Adipose tissue (tissue), 3 donors: ENCODE measurements around the gene TGFBI. TPM values are rescaled to one million over a fixed set of nuclear protein-coding genes. Genes with fewer than 3 reads are reported as not detected.

ENCODE experiments used
- H3K27ac ChIP-seq: one replicate; pipeline ENCODE4 v1.5.1; 2013; ENCODE audit warnings: low read depth, low read length
- WGBS, 3 donors: extraction: QIAGEN DNeasy Blood & Tissue Kit; methylation state at CpG; one replicate each; pipeline ENCODE4 v1.1.7; 2013; 5-methylcytosine and 5-hydroxymethylcytosine counted together
- polyA plus RNA-seq, 3 donors: library from polyadenylated mRNA; stranded (reverse); fragments of 200-250 nt; gene quantifications; one replicate each; pipeline ENCODE4 v1.2.3, GENCODE V29; 2013
- donor health status: healthy with polysubstance abuse.
- donor health status: Bipolar disorder and iron deficiency.
- donor health status: healthy.

Gene TGFBI
- polyA plus RNA-seq, 3 donors, result 10.9 to 103 (median 62.2) TPM

DNA sequence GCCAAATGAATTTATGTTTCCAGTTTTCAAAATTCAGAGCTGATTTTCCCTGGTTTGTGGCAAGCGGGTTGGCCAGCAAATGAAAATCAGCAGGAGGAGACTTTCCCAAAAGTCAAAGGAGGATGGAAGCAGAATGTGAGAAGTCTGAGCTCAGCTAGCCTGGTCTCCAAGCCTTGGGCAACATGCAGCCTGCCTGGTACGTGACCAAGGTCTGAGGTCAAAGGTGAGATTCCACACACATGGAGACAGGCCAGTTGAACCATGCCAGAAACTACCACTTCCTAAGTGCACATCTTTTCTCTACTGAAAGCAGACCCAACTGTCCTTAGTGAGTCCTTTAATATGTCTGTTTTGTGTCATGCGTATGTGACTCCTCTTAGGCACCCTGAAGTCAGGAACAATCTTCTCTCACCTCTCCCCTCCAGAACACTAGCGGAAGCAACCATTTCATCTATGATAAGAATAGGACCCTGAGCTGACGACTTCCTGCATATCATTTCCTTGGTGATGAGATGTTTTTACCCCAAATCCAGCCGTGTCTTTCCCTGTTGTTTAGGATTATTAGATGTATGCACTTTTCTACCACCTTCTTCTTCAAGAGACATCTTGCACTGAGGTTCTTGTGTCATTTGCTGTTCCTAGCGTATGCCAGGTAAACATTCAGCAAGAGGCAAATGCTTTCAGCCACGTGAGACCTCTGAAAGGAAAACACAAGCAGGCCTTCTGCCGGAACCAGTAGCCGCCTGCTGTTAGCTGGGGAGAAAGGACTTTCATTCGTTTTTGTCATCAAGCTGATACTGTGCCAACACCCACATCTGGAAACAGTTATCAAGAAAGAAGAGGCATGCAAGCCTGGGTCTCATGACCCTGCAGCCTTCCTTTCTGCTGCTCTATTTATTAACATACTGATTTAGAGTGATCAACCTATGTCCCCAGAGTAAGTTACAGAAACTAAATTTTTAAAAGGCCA lies 9.7 kb upstream of the TGFBI start:
- 47 to 66% (median 62%) methylated on average over 11 of the region's 11 CpGs for WGBS, 3 donors

DNA sequence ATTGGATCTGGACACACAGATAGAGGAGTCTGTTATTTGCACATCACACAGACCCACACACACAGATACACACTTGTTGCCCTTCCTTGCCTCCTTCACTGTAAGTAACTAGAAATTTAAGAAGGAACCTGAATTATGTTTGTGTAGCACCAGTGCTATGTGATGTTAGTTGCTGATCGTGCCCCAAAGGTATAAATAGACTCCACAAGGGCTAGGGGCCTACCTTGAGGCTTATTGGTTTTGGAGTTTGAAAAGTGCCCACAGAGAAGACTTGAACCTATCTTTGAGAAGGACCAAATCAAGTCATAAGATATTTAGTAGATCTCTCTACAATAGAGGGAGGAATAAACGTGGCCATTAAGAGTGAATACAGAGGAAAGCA lies 8.8 kb upstream of the TGFBI start:
- 71 to 89% (median 78%) methylated on average over 2 of the region's 2 CpGs for WGBS, 3 donors
- no peak overlapping the region for H3K27ac ChIP-seq

More for the DNA sequence above, 9.7 kb upstream of the TGFBI start:
- H3K27ac ChIP-seq, result no peak overlapping the region

DNA sequence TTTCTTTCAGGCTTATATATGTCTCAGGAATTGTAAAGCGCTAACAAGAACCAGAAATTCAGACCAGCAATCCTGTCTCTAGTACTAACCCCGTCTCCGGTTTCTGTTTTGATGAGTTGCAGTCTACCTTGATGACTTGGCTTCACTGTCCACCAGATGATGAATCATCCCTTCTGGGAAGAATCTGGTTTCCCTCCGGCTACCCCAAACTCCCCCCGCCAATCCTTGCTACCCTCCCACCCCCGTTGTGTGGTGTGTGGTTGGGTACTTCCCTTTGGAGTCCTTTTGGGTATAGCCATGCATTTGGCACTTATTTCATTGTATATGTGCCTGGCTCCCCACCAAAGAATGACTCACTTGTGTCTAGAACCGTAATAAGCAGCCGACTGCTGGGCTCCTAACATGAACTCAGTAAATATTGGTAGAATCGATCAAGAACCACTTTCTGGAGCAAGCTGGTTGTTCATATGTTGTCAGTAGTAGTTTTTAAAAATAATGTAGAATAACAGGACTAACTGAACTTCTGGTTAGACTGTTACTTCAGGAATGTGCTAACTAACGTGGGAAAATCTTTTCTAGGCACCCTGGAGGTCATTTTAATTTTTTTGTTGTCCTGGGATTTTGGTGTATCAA lies 8.3 kb upstream of the TGFBI start:
- H3K27ac ChIP-seq, result no peak overlapping the region
- WGBS, 3 donors, result 45 to 71% (median 49%) methylated on average over 10 of the region's 10 CpGs

DNA sequence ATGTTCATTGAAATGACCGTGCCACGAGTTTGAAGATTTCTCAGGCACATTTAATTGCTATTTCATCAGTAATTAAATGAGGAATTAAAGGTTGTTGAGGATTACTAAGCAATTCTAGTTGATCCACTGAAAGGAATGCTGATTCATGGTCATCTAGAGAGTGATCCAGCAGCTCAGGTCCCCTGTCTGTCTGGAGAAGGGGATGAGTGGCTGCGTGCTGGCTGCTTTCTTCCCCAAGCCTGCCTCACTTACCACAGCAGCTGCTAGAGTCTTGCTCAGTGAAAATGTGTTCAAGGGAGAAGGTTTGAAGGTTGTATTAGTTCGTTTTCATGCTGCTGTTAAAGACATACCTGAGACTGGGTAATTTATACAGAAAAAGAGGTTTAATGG lies 7.8 kb upstream of the TGFBI start:
- 71 to 77% (median 72%) methylated on average over 4 of the region's 4 CpGs for WGBS, 3 donors
- no peak overlapping the region for H3K27ac ChIP-seq

DNA sequence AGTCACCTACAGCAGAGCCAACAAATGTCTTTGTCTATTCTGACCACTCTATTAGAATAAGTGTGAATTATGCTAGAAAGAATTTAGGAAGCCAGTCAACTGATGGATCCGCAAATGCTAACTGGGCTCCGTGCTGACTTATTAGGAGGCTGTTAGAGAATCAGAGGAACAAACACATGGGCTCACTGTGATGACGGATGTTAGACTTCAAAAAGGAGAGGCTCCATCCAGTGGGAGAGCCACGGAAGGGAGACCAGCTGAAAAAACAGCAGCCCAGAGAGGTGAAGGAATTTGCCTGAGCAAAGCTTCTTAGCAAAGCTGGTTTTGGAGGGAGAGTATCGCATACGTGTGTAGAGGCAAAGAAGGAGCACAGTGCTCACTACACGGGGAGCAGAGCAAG lies 5.8 kb upstream of the TGFBI start:
- H3K27ac ChIP-seq, result no peak overlapping the region
- WGBS, 3 donors, result 89 to 95% (median 94%) methylated on average over 7 of the region's 7 CpGs

DNA sequence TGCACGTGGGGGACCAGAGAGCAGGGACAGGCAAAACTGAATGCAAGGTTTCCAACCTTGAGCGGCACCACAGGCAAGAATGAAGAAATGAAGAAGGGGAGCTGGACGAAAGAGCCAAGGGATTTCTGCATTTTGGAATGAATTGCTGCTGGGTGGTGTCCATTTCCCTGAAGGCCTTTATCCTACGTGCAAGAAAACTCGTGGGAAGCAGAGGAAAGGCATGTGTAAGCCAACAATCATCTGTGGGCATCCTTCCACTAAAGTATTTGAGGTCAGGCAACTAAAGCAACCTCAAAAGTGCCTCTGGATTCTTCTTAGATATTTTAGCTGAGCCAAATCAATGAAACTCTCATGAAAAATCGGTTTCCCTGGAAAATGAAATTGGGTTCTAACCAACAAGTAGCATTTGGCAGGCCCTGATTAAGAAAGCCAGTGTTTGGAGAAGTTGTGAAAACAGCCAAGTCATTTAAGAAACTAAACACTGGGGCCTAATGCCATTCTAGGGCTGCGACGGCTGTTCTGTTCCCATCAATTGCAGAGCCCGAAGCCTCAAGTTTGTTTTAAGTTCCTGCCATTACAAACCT lies 4.7 kb upstream of the TGFBI start:
- 48 to 64% (median 56%) methylated on average over 9 of the region's 9 CpGs for WGBS, 3 donors
- H3K27ac ChIP-seq, result no peak overlapping the region

DNA sequence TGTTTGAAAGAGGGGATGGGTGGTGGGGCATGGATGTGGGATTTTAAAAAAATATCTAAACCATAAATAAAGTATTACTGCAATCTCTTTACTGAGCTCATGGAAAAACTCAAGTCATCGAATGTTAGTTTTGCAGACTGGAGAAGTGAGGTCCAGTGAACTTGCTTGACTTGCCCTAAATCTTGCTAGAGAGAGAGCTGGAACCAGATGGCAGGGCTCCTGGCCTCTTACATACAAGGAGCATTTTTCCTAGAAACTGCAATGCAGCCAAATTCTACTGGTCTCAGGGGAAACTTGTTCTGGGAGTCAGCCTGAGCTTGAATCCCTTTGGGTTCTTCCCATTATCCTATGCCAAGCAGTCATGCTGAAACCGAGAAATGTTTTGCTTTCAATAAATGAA lies 2.9 kb upstream of the TGFBI start:
- H3K27ac ChIP-seq, result no peak overlapping the region
- 55 to 79% (median 68%) methylated on average over 2 of the region's 2 CpGs for WGBS, 3 donors

DNA sequence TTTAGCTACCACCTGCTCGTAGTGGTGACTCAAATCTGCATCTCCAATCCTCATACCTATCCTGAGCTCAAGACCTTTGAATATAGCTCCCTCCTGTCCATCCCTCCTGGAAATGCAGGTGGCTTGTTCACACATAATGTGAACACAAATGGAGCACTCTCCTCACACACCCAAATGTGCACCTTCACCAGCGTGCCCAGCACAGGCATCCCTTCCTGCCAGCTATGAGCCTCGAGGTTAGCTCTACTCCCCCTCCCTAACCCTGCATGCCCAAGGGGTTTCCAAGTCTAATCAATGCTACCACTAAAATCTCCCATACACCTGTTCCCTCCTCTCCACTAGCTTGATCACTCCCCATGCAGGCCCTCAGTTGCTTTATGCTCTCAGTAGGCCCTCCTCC lies 2.2 kb upstream of the TGFBI start:
- H3K27ac ChIP-seq, result no peak overlapping the region
- 87 to 94% (median 94%) methylated on average over 3 of the region's 3 CpGs for WGBS, 3 donors

DNA sequence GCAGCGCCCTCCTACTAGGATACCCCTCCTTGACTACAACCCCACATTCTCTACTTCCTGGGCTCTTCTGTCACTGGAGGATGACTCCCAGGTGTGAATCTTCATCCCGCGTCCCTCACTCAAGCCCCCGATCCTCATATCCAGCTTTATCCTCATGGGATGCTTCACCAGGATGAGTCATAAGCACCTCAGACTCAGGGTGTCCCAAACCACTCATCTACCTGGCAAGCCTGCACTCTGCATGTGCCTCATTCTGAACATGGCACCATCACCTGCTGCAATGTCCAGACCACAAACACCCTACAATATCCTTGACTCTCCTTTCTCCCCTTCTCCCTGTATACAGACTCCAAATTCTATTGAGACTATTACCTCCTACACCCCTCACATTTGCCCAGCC lies 1.5 kb upstream of the TGFBI start:
- no peak overlapping the region for H3K27ac ChIP-seq
- WGBS, 3 donors, result 88 to 94% (median 92%) methylated on average over 4 of the region's 4 CpGs

DNA sequence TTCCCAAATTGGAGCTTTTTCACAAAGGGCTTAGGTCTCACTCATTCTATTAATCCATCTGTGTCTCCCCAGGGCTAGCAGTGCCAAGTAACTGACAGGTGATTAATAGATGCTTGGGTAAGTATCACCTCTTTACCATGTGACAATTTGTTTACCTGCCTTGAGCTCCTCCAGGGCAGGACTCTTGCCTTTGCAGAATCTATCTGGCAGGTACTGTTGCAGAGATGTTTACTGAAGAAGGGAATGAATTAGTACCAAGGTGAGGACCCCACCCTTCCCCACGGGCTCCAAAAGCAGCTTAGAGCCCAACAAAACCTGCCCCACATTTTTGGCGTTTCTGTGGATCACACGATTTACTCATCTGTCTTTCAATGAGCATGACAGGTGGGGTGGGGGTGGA lies 698 bp upstream of the TGFBI start:
- H3K27ac ChIP-seq, result no peak overlapping the region

DNA sequence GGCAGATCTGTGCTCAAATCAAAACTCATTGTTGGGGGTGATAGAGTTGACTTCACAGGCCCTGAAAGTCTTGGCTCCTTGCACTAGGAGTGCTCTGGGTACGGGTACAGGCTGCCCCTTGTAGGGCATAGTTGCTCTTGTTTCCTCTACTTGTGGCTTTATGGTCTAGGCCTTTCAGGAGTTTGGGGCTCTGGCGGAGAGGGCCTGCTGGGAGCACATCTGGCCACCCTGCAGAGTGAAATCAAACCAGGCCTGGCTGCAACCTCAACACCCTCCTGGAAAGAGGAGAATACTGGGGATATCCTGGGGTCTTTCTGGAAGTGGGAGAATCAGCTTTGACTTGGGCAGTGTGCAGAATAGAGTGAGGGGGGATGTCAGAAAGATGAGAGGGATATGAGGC lies 1.5 kb downstream of the TGFBI start:
- WGBS, 3 donors, result 88 to 95% (median 91%) methylated on average over 2 of the region's 2 CpGs
- H3K27ac ChIP-seq, result no peak overlapping the region

More for the DNA sequence above, 698 bp upstream of the TGFBI start:
- 50 to 71% (median 58%) methylated on average over 3 of the region's 3 CpGs for WGBS, 3 donors

DNA sequence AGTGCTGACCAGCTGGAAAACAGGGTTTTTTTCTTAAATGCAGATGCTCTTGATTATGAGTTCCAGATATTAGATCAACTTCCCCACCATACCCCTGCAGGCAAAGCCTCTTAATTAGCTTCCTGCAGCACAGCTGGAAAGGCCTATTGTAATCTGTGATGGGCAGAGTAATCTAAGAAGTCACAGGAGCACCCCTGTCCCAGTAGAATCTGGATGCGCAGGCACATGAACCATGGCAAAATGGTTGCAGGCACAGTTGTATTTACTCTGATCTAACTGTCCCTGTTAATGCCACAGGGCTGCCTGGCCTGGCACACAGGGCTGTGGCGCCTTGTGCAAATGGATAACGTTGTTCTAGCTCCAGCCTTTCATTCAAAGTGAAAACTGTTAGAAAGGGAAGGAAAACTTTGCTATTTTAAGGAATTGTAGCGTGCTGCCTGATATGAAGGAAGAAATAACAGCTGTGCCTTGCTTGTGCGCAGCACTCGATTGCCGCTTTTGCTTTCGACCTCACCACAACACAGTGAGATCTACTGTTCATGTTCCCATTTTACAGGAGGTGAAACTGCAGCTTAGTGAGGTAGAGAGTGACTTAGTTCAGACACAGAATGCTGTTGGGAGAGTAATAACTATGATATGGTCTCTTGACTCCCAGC lies 2.3 kb downstream of the TGFBI start:
- no peak overlapping the region for H3K27ac ChIP-seq
- WGBS, 3 donors, result 76 to 91% (median 82%) methylated on average over 8 of the region's 8 CpGs

DNA sequence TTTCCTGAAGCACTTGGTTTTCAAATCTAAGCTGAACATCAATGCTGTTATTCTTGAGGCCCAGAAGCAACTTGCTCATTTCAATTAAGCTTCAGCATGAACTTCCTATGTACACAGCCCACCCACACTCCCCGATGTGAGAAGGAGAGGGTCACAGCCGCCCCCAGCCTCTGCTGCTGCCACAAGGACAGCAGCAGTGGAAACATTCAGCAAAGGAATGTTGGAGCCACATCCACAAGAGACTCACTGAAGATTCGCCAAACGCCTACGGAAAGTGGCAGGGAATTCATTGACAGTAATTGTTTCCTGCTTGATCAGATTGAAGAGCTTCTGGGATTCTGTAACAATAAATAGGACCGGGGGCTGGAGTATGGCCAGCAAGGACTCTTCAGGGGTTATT lies 2.9 kb downstream of the TGFBI start:
- WGBS, 3 donors, result 69 to 74% (median 73%) methylated on average over 6 of the region's 6 CpGs
- no peak overlapping the region for H3K27ac ChIP-seq

DNA sequence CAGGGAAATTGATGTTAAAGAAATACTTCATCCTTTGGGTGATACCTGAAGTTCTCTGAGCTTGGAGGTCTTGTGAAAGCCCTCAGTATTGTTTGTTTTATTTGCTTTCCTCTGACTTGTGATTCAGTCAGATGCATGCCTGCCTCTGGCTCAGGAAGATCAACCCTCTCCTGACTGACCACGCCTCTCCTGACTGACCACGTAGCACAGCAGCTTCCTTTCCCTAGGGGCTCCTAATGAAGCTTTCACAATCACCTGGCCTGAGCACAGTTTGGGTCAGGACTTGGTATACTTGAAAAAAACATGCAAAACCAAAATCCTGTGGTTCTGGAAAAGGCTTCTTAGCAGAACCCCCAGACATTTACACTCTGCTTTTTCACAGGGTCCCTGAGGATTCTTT lies 3.8 kb downstream of the TGFBI start:
- H3K27ac ChIP-seq, result no peak overlapping the region
- 47 to 74% (median 50%) methylated on average over 2 of the region's 2 CpGs for WGBS, 3 donors

DNA sequence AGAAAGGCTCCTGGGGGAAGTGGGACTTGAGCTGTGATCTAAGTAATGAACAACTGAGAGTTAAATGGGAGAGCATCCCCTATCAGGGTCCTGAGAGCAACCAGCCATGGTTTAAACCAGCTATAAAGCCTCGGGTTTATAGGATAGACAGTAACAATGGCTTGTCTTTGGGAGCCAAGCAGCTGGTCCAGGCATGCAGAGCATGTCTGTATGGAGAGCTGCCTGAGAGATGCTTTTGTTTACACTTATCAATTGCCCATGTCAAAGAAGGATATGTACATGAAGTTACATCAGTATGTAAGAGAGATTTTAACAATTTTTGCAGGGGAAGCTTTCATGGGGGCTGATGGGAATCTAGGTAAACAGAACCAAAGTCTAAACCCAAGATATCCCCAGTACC lies 4.4 kb downstream of the TGFBI start:
- WGBS, 3 donors, result 61 to 88% (median 74%) methylated on average over 1 of the region's 1 CpG
- no peak overlapping the region for H3K27ac ChIP-seq

DNA sequence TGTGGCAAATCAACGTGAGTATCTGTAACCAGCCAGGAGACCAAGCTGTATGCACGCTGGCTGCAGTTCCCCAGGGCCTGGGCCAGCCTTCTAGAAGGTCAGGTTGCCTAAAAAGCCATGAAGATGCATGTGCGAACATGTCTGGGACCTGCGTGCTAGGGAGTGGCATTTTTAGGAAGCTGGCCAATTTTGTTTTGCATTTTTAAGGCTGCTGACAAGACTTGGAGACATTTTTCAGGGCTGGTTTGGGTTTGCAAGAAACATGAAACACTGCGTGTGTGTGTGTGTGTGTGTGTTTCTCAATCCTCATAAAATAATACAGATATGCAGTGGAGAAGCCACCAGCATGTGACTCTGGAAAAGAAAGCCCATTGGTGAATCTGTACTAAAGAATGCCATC lies 5.1 kb downstream of the TGFBI start:
- H3K27ac ChIP-seq, result no peak overlapping the region
- 74 to 87% (median 76%) methylated on average over 5 of the region's 5 CpGs for WGBS, 3 donors

DNA sequence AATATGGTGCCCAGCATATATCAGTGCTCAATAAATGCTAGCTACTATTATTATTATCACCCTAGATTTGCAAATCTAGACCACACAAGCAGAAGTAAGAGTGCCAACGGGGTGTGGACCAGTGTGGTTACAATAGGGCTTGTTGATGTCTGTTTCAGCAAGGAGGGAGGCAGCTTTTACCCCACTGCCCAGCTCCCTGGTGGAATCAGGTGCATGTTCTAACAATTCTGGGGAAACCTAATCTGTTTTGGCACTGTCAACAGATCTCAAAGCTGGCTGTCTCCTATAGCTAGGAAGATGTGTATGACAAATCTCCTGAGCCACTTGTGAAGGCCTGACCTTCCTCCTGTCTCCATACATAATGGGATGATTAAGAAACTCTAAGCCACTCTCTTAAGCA lies 5.7 kb downstream of the TGFBI start:
- 35 to 75% (median 63%) methylated on average over 1 of the region's 1 CpG for WGBS, 3 donors
- H3K27ac ChIP-seq, result no peak overlapping the region

DNA sequence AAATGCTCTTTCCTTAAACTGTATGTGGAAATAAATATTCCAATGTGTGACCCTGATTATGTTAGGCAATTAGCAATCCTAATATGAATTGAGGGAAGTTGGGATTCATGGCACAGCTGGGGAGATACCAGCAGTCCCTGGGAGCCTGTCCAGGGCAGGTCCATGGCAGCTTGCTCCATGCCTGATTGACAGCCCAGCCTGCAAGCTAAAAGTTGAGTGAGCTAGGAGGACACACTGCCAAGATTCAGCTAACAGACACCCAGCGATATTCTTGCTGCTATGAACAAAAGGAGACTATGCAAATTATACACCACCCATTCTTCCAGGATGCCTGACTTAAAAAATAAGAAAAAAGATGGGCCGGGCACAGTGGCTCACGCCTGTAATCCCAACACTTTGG lies 6.2 kb downstream of the TGFBI start:
- no peak overlapping the region for H3K27ac ChIP-seq
- 89 to 96% (median 96%) methylated on average over 3 of the region's 3 CpGs for WGBS, 3 donors

DNA sequence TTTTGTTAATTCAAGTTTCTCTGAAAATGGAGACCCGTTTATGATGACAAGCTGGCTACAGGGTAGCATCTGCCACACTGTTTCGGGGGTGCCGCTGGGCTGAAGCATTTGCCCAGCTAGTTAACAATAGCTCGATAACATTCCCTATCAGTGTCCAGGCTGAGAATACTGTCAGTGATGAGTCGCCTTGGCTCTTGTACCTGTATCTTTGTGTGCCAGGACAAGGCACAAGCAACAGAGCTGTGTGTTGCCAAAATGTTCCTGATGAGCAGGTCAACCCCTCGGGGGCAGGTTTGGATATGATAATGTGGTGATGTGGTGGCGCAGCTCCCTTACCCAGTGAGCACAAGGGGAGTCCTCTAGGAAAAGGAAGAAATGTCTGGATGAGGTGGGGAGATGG lies 7.0 kb downstream of the TGFBI start:
- H3K27ac ChIP-seq, result no peak overlapping the region

More for the DNA sequence above, 7.0 kb downstream of the TGFBI start:
- WGBS, 3 donors, result 91 to 97% (median 95%) methylated on average over 7 of the region's 7 CpGs
